OCI-LY3 (cell line): ENCODE results near the gene GRAMD1A.

Source experiments
- EZH2phosphoT487 ChIP-seq: fragments of 200-600 bp; shearing (Covaris generic); IDR thresholded peaks from 2 replicates; pipeline ENCODE4 v1.6.1; 2018; ENCODE audit warnings: antibody characterized with exemption, mixed run types, low read depth
- TF ChIP-seq, protein P1 (sequence below): fragments of 200-600, 300-600 bp; sonication (generic); IDR thresholded peaks from 2 replicates; pipeline ENCODE4 v1.5.1; 2014; ENCODE audit warnings: antibody characterized with exemption, low read length, low read depth

DNA sequence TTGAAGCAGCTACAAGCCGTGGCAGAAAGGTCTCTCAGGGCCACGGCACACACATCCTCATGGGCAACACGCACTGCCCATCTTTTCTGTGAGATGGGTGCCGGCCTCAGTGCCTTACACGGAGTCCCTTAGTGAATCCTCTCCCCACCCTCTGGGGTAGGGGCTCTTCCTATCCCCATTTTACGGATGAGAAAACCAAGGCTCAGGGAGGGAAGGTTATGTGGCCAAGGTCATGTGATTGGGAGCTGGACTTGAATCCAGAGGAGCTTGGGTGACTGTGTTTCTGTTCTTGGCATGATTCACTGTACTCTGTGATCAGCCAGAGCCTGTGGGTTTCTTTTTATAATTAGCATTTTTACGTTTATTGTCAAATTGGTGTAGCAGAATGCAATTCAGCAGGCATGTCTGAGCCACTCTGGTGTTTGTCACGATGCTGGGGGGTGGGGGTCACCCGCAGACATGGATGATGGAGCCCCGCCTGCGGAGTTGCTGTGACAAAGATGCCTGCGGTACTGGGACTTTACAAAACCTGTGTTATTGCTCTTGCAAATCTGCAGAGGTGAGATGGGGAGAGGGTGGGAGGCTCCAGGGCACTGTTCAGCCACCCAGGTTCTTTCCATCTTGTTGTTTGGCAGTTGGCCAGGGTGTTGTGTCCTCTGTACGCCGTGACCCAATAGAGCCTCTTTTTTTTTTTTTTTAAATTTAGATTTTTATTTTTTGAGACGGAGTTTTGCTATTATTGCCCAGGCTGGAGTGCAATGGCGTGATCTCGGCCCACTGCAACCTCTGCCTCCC lies 34.7 kb downstream of the GRAMD1A start:
- TF ChIP-seq, protein P1, sequence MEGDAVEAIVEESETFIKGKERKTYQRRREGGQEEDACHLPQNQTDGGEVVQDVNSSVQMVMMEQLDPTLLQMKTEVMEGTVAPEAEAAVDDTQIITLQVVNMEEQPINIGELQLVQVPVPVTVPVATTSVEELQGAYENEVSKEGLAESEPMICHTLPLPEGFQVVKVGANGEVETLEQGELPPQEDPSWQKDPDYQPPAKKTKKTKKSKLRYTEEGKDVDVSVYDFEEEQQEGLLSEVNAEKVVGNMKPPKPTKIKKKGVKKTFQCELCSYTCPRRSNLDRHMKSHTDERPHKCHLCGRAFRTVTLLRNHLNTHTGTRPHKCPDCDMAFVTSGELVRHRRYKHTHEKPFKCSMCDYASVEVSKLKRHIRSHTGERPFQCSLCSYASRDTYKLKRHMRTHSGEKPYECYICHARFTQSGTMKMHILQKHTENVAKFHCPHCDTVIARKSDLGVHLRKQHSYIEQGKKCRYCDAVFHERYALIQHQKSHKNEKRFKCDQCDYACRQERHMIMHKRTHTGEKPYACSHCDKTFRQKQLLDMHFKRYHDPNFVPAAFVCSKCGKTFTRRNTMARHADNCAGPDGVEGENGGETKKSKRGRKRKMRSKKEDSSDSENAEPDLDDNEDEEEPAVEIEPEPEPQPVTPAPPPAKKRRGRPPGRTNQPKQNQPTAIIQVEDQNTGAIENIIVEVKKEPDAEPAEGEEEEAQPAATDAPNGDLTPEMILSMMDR = no peak
- TF ChIP-seq EZH2phosphoT487 = no peak
